ENCODE results near the gene NBEA. TPM values are rescaled to one million over a fixed set of nuclear protein-coding genes. Genes with fewer than 3 reads are reported as not detected.
A peak's percentile ranks its signal among the peaks of the same experiment; 100 is the strongest.
"Not testable (repeated sequence)": the region's sequence is repeated elsewhere in the genome, so short reads cannot be mapped to it uniquely, and the experiment has no call there.

Gene NBEA
- polyA plus RNA-seq, 3 donors: 17.7 to 21.6 (median 18.3) TPM

- no peak for DNase-seq (ENCODE audit: low read depth in 3 of 3, low spot score in 2 of 3)
Observed at GRCh38 chr13:35365883-35366282, 423.8 kb downstream of the NBEA start.

- no peak for DNase-seq (ENCODE audit: low read depth in 3 of 3, low spot score in 2 of 3)
Observed at GRCh38 chr13:35367586-35367985, 425.5 kb downstream of the NBEA start.

- no peak for DNase-seq (ENCODE audit: low read depth in 3 of 3, low spot score in 2 of 3)
Observed at GRCh38 chr13:35378939-35379338, 436.9 kb downstream of the NBEA start.

- DNase-seq (ENCODE audit: low read depth in 3 of 3, low spot score in 2 of 3): no peak
Observed at GRCh38 chr13:35379663-35380062, 437.6 kb downstream of the NBEA start.

- no peak for DNase-seq (ENCODE audit: low read depth in 3 of 3, low spot score in 2 of 3)
Observed at GRCh38 chr13:35387682-35388250, 445.7 kb downstream of the NBEA start.

- peak in 2 of 3 donors; percentile 14 to 27 for DNase-seq (ENCODE audit: low read depth in 3 of 3, low spot score in 2 of 3)
Observed at GRCh38 chr13:35388441-35389355, 446.6 kb downstream of the NBEA start.

GRCh38 chr13:35389535-35389934, 447.5 kb downstream of the NBEA start:
- no peak for DNase-seq (ENCODE audit: low read depth in 3 of 3, low spot score in 2 of 3)

- DNase-seq (ENCODE audit: low read depth in 3 of 3, low spot score in 2 of 3): no peak
Observed at GRCh38 chr13:35392768-35393167, 450.7 kb downstream of the NBEA start.

GRCh38 chr13:35393886-35394285, 451.8 kb downstream of the NBEA start:
- DNase-seq (ENCODE audit: low read depth in 3 of 3, low spot score in 2 of 3): no peak

GRCh38 chr13:35408285-35408684, 466.2 kb downstream of the NBEA start:
- DNase-seq (ENCODE audit: low read depth in 3 of 3, low spot score in 2 of 3): not testable (repeated sequence)

- no peak for DNase-seq (ENCODE audit: low read depth in 3 of 3, low spot score in 2 of 3)
Observed at GRCh38 chr13:35411059-35411744, 469.1 kb downstream of the NBEA start.

- DNase-seq (ENCODE audit: low read depth in 3 of 3, low spot score in 2 of 3): peak in 2 of 3 donors; percentile 5 to 36
Observed at GRCh38 chr13:35448465-35448864, 506.4 kb downstream of the NBEA start.

- no peak for DNase-seq (ENCODE audit: low read depth in 3 of 3, low spot score in 2 of 3)
Observed at GRCh38 chr13:35449821-35450220, 507.8 kb downstream of the NBEA start.

GRCh38 chr13:35455022-35455421, 513.0 kb downstream of the NBEA start:
- DNase-seq (ENCODE audit: low read depth in 3 of 3, low spot score in 2 of 3): no peak

GRCh38 chr13:35457258-35457657, 515.2 kb downstream of the NBEA start:
- DNase-seq (ENCODE audit: low read depth in 3 of 3, low spot score in 2 of 3): no peak

- DNase-seq (ENCODE audit: low read depth in 3 of 3, low spot score in 2 of 3): no peak
Observed at GRCh38 chr13:35460061-35460460, 518.0 kb downstream of the NBEA start.

GRCh38 chr13:35465371-35465770, 523.3 kb downstream of the NBEA start:
- no peak for DNase-seq (ENCODE audit: low read depth in 3 of 3, low spot score in 2 of 3)

- no peak for DNase-seq (ENCODE audit: low read depth in 3 of 3, low spot score in 2 of 3)
Observed at GRCh38 chr13:35468195-35468594, 526.1 kb downstream of the NBEA start.

GRCh38 chr13:35469806-35470525, 527.9 kb downstream of the NBEA start:
- DNase-seq (ENCODE audit: low read depth in 3 of 3, low spot score in 2 of 3): no peak

GRCh38 chr13:35470671-35471661, 528.9 kb downstream of the NBEA start:
- DNase-seq (ENCODE audit: low read depth in 3 of 3, low spot score in 2 of 3): peak in 1 of 3 donors; percentile 41
